Right lobe of liver (tissue), 6 donors: ENCODE data around the gene CDKL5. TPM values are rescaled to one million over a fixed set of nuclear protein-coding genes. Genes with fewer than 3 reads are reported as not detected.

Source experiments
- ATAC-seq, 4 donors: fragments of 200-7000 bp; cut with Tn5 transposase; one replicate each; pipeline ENCODE4 v1.9.1; 2020; ENCODE audit warnings: mild to moderate bottlenecking in 4 of 4, moderate library complexity in 4 of 4
- DNase-seq, 3 donors: peaks; one replicate each; pipeline ENCODE4 v3.0.0-alpha.2; 2020
- H3K27ac ChIP-seq, 3 donors: fragments of 200-600 bp; one replicate each; pipeline ENCODE4 v1.8.0; 2022
- H3K27me3 ChIP-seq, 2 donors: fragments of 200-600 bp; one replicate each; pipeline ENCODE4 v1.8.0; 2022
- H3K36me3 ChIP-seq, 4 donors: fragments of 200-600 bp; sonication (generic) in 1 of 4; one replicate each; pipeline versions ENCODE4 v1.5.1 to v1.8.0; 2017 to 2022; ENCODE audit warnings: control low read depth in 1 of 4
- H3K4me1 ChIP-seq, 4 donors: fragments of 200-600 bp; sonication (generic) in 1 of 4; one replicate each; pipeline versions ENCODE4 v1.5.1 to v1.8.0; 2017 to 2022; ENCODE audit warnings: control low read depth in 1 of 4
- H3K4me3 ChIP-seq, 3 donors: fragments of 200-600 bp; one replicate each; pipeline ENCODE4 v1.8.0; 2022
- H3K9me3 ChIP-seq, 4 donors: fragments of 200-600 bp; sonication (generic) in 1 of 4; one replicate each; pipeline versions ENCODE4 v1.5.1 to v1.8.0; 2017 to 2022; ENCODE audit warnings: control low read depth in 1 of 4
- POLR2A ChIP-seq: fragments of 450-650 bp; IDR thresholded peaks from one replicate; pipeline ENCODE4 v1.6.1; 2017; ENCODE audit warnings: antibody characterized with exemption, mild to moderate bottlenecking
- WGBS: methylation state at CpG from one replicate; pipeline ENCODE4 v1.1.6; 2018; ENCODE audit warnings: low coverage, low lambda C conversion rate; ENCODE audit not compliant: insufficient coverage; ENCODE audit errors: missing lambda C conversion rate; 5-methylcytosine and 5-hydroxymethylcytosine counted together
- intact Hi-C, 2 donors: fragments of 100-400 bp; cut with DNase I; formaldehyde crosslinking; loops; one replicate each; pipeline versions ENCODE4 v1.11.2 to v1.14.1; 2022
- long read RNA-seq: library from polyadenylated mRNA; unstranded; transcript quantifications from one replicate; pipeline ENCODE4 v2.0.0, GENCODE V29; 2019
- total RNA-seq, 6 experiments: library from RNA; depleted of rRNA in 2 of 6; stranded (reverse); fragments of >200 nt in 2 of 6; fragmentation: NEBNext Ultra II Directional in 3 of 6; extraction: Animal tissue kit (Norgen Biotek cat#: 25700) in 3 of 6; gene quantifications; one replicate each; pipeline versions ENCODE4 v1.1.0 to v1.2.4, GENCODE V29; 2016 to 2023
- TF ChIP-seq, protein P1 (sequence below), 4 donors: fragments of 200-600 bp in 3 of 4; fragments of 450-650 bp in 1 of 4; IDR thresholded peaks; one replicate each; pipeline versions ENCODE4 v1.5.1 to v1.8.0; 2016 to 2022; ENCODE audit warnings: antibody characterized with exemption in 4 of 4, mild to moderate bottlenecking in 2 of 4
- donor health status: DM: no; HTN: yes; CAD: no.
- donor health status: DM: no; HTN: no; CAD: no.
- donor health status: DM: no; HTN: no; CAD: no.
- donor health status: DM: no; HTN: yes; CAD: no.
- donor health status: DM: no; HTN: yes; CAD: no.

CDKL5 gene
- 1 to 10 TPM; 1.7 to 3.1 (median 2.4) TPM for total RNA-seq
- long read RNA-seq = 0 reads

DNA sequence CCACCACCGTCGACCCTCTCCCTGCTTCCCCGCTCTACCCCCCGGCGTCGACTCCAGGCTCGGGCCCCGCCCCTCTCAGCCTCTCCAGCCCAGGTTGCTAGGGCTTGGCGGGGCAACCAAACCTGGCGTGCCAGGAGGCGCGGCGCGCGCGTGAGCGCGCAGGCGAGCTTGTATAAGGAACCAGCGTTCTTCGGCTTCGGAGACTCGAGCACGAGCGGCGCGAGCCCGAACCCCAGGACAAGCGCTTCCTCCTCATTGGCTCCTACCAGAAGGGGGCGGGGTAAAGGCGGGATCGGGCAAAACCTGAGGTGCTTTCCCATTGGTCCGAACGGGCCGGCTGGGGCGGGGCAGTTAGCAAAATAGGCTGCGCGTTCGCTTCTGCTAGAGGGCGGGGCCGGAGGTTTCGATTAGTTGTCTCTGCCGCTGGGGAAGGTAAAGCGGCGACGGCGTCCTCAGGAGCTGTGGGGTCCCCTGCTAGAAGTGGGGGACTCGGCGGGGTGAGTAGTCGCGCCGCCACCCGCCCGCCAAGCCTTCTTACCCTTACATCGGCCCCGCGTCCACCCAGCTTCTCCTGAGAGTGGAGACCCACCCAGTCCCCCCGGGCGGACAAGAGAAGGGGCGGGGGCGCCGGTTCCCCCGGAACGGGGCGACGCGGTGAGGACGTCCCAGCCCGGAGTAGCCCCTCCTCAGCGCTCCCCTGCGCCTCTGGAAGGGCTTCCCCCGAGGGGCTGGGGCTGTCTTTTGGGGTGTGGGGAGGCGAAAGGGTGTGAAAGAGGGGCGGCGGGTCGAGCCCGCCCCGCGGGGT lies at the start of gene CDKL5:
Gene CDKL5 (plus strand): TSS at position 410 of the 805 bp plus-strand sequence. CDS start 81,489 bp downstream, outside the sequence.
- peak within 1 kb of the TSS; percentile 61 to 72 (median 65) for H3K4me3 ChIP-seq
- DNase-seq = peak; percentile 96 to 98 (median 98)
- 7% methylated on average over 3 of the region's 79 CpGs for WGBS
- peak; percentile 97 to 98 (median 98) for ATAC-seq
- intact Hi-C loops = no loop called here
- H3K4me1 ChIP-seq = no peaks in the 10 kb centered on the region
- H3K9me3 ChIP-seq = no peaks in the 10 kb centered on the region
- no peaks in the 10 kb centered on the region for H3K27me3 ChIP-seq
- peak within 1 kb of the TSS; percentile 50 to 62 (median 60) for H3K27ac ChIP-seq
- H3K36me3 ChIP-seq = no peaks in the 10 kb centered on the region
- TF ChIP-seq POLR2A = peak; percentile 71
- TF ChIP-seq, protein P1, sequence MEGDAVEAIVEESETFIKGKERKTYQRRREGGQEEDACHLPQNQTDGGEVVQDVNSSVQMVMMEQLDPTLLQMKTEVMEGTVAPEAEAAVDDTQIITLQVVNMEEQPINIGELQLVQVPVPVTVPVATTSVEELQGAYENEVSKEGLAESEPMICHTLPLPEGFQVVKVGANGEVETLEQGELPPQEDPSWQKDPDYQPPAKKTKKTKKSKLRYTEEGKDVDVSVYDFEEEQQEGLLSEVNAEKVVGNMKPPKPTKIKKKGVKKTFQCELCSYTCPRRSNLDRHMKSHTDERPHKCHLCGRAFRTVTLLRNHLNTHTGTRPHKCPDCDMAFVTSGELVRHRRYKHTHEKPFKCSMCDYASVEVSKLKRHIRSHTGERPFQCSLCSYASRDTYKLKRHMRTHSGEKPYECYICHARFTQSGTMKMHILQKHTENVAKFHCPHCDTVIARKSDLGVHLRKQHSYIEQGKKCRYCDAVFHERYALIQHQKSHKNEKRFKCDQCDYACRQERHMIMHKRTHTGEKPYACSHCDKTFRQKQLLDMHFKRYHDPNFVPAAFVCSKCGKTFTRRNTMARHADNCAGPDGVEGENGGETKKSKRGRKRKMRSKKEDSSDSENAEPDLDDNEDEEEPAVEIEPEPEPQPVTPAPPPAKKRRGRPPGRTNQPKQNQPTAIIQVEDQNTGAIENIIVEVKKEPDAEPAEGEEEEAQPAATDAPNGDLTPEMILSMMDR (IDR thresholded peaks at IDR 0.05) = no peak

DNA sequence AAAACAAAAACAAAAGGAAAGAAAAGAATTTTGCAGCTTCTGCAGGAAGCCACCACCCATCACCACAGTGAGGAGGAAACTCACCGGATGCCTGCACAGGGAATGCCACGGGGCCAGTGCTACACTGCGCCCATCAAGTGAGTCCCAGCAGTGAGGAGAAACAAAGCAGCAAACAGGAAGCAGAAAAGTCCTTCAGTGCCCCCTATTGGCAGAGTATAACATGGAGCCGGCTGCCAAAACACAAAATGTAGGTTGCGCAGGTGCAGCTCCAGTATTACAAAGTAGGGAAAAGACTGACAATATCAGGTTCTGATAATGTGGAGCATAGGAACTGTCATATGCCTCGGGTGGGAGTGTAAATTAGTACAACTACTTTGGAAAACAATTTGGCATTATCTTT lies 47.6 kb upstream of the CDKL5 start:
- TF ChIP-seq POLR2A = no peak
- TF ChIP-seq, protein P1 (IDR thresholded peaks at IDR 0.05) = peak; percentile 28 to 59 (median 46)
- H3K36me3 ChIP-seq = no peaks in the 10 kb centered on the region
- H3K27ac ChIP-seq = no peak overlapping the region
- WGBS = 19% methylated on average over 6 of the region's 6 CpGs
- no peak overlapping the region for H3K4me3 ChIP-seq
- no peaks in the 10 kb centered on the region for H3K27me3 ChIP-seq
- ATAC-seq = peak; percentile 69 to 75 (median 70)
- no peaks in the 10 kb centered on the region for H3K9me3 ChIP-seq
- no peak for DNase-seq
- intact Hi-C loops = no loop called here
- no peaks in the 10 kb centered on the region for H3K4me1 ChIP-seq

DNA sequence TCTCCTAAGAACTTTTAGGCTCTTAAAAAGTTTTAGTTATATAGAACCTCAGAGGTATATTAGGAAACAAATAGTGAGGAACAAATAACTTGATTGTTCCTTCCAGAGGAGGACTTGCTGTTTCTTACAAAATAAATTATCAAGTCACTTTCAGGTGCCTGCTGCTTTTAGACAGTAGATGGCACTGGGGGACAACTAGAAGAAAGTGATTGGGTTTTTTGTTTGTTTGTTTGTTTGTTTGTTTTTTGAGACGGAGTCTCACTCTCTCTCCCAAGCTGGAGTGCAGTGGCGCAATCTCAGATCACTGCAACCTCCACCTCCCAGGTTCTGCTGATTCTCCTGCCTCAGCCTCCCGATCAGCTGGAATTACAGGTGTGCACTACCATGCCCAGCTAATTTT lies 35.4 kb upstream of the CDKL5 start:
- WGBS = 42% methylated on average over 3 of the region's 3 CpGs
- DNase-seq = no peak
- intact Hi-C loops = loop anchor here (10.0 kb wide), 2 partner anchors 945 to 955 kb away; partner anchors contain the start of gene PDHA1 (in 1 of the 2)

DNA sequence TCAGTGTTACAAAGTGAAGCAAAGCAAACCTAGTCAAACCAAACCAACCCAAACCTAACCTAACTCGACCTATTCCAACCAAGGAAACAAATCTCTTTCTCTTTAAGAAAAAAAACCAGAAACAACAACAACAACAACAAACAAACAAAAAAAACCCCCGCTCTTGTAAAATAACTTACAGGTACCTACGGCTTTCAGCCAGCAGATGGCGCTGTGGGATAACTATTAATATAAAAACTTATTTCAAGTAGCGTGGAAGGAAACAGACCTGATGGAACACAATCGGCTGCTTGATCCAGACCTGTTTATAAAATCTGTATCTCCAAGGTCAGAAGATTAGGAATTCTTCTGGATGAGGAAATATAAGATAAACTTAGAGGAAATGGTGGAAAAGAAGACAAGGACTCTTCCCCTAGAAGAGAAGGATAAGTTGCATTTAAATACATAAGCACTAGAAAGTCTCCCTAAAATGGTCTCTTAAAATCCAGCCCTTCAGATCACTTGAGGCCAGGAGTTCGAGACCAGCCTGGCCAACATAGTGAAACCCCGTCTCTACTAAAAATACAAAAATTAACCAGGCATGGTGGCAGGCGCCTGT lies 34.4 kb upstream of the CDKL5 start:
- DNase-seq = peak in 2 of 3 donors; percentile 50 to 66
- Histone ChIP-seq H3K4me1 (peaks cover 0 to 6% (median 0%) of the 10 kb centered on the region in 4 donors), H3K9me3 (no peaks in the 10 kb centered on the region), H3K27me3 (no peaks in the 10 kb centered on the region), H3K4me3 (no peak overlapping the region), H3K36me3 (no peaks in the 10 kb centered on the region), H3K27ac (no peak overlapping the region)
- intact Hi-C loops = loop anchor here (10.0 kb wide), 2 partner anchors 944 to 954 kb away; partner anchors contain the start of gene PDHA1 (in 1 of the 2)
- WGBS = 11% methylated on average over 9 of the region's 9 CpGs
- ATAC-seq = peak; percentile 60 to 73 (median 64)
- TF ChIP-seq, protein P1 (IDR thresholded peaks at IDR 0.05) = peak; percentile 76 to 88 (median 78)
- TF ChIP-seq POLR2A = no peak

More for the DNA sequence above, 35.4 kb upstream of the CDKL5 start:
- no peak for ATAC-seq
- Histone ChIP-seq H3K4me1 (peaks cover 0 to 2% (median 0%) of the 10 kb centered on the region in 4 donors), H3K27me3 (no peaks in the 10 kb centered on the region), H3K36me3 (no peaks in the 10 kb centered on the region), H3K27ac (no peak overlapping the region), H3K4me3 (no peak overlapping the region), H3K9me3 (no peaks in the 10 kb centered on the region)
- no peak for TF ChIP-seq POLR2A
- TF ChIP-seq, protein P1 (IDR thresholded peaks at IDR 0.05) = peak in 1 of 4 donors; percentile 11
